Measurements from ENCODE around the gene MLLT6.

Gene MLLT6

DNA sequence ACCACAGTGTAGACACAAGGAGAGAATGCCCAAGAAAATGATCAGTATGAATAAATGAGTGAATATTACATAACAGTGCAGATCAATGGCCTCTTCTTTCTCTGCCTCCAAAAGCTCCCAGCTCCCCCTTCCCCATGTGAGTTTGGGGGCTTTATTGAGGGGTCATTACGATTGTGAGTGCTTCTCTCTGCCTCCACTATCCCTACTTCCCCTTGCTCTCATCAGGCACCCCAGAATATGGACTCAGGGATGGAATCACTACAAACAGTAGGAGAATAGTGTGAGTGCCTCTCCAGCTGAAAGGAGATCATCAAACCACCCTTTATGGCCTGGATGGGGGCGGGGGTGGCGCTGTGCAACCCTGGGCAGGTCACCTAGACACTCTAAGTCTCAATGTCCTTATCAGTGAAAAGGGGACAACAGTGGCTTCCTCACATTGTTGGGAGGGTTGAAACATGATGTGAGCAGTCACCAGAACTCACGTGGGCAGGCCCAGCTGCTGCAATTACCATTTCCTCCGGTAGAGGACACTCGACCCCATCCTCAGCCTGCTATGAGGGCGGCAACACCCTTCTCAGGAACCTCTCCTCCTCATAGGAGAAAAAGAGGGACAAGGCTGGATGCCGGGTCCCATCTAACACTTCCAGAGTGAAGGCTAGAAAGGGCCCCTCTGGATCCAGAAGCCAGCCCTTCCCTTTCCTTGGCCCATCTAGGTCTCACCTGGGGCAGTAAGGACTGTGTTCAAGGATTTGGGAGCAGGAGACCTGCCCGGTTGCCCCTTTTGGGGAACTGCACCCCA lies 28.2 kb upstream of the MLLT6 start:
- Histone ChIP-seq H3K27me3 (replicated peaks in 2 of 5; ENCODE audit: control insufficient read depth in 4 of 5, insufficient read depth in 5 of 5, low read length in 4 of 5) (peaks cover 0 to 47% (median 20%) of the 10 kb centered on the region in 5 experiments), H3K36me3 (ENCODE audit: control insufficient read depth in 4 of 4, insufficient read depth in 4 of 4, low read length in 3 of 4) (no peaks in the 10 kb centered on the region), H3K4me3 (ENCODE audit: control insufficient read depth in 1 of 7, extremely low read depth in 1 of 7, insufficient read depth in 4 of 7, low read depth in 2 of 7, low read length in 6 of 7) (no peak overlapping the region), H3K27ac (ENCODE audit: insufficient read depth in 1 of 2, low read depth in 1 of 2, low read length in 2 of 2, poor library complexity in 1 of 2, severe bottlenecking in 2 of 2) (no peak overlapping the region), H3K9me3 (ENCODE audit: control extremely low read depth in 1 of 5, control insufficient read depth in 4 of 5, insufficient read depth in 2 of 5, low read depth in 1 of 5, low read length in 4 of 5) (no peaks in the 10 kb centered on the region), H3K4me1 (ENCODE audit: control extremely low read depth in 1 of 4, control insufficient read depth in 4 of 4, insufficient read depth in 4 of 4, low read length in 3 of 4) (peaks cover 0 to 27% (median 24%) of the 10 kb centered on the region in 4 experiments)
- POLR2A ChIA-PET: interaction anchor here (0.6 to 1.5 kb wide), 5 partner anchors 14 to 72 kb away, joined by 3 to 4 read pairs (median 4); no protein-coding TSS in a partner anchor
- peak; percentile 74 to 84 (median 79) for DNase-seq
- CTCF ChIA-PET: interaction anchor here (0.9 to 7.1 kb wide), 16 partner anchors 8 to 168 kb away, joined by 3 to 80 read pairs (median 8); partner anchors contain the start of genes CISD3 and MLLT6
- 4% methylated on average over 6 of the region's 9 CpGs for WGBS (ENCODE audit: insufficient coverage)

DNA sequence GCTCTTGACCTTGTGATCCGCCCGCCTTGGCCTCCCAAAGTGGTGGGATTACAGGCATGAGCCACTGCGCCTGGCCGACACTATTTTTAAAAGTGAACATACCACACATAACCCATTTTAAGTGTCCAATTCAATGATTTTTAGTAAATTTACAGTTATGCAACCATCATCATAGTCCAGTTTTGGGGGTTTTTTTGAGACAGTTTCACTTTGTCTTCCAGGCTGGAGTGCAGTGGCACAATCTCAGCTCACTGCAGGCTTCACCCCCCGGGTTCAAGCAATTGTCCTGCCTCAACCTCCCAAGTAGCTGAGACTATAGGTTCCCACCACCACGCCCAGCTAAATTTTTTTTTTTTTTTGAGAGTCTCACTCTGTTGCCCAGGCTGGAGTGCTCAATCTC lies 27.3 kb upstream of the MLLT6 start:
- Histone ChIP-seq H3K27ac (ENCODE audit: insufficient read depth in 1 of 2, low read depth in 1 of 2, low read length in 2 of 2, poor library complexity in 1 of 2, severe bottlenecking in 2 of 2) (no peak overlapping the region), H3K9me3 (ENCODE audit: control extremely low read depth in 1 of 5, control insufficient read depth in 4 of 5, insufficient read depth in 2 of 5, low read depth in 1 of 5, low read length in 4 of 5) (no peaks in the 10 kb centered on the region), H3K27me3 (replicated peaks in 2 of 5; ENCODE audit: control insufficient read depth in 4 of 5, insufficient read depth in 5 of 5, low read length in 4 of 5) (peaks cover 0 to 38% (median 12%) of the 10 kb centered on the region in 5 experiments), H3K4me3 (ENCODE audit: control insufficient read depth in 1 of 7, extremely low read depth in 1 of 7, insufficient read depth in 4 of 7, low read depth in 2 of 7, low read length in 6 of 7) (no peak overlapping the region), H3K4me1 (ENCODE audit: control extremely low read depth in 1 of 4, control insufficient read depth in 4 of 4, insufficient read depth in 4 of 4, low read length in 3 of 4) (peaks cover 0 to 22% (median 22%) of the 10 kb centered on the region in 4 experiments), H3K36me3 (ENCODE audit: control insufficient read depth in 4 of 4, insufficient read depth in 4 of 4, low read length in 3 of 4) (no peaks in the 10 kb centered on the region)
- no peak for DNase-seq
- CTCF ChIA-PET: interaction anchor here (0.8 to 7.1 kb wide), 13 partner anchors 10 to 169 kb away, joined by 3 to 80 read pairs (median 8); partner anchors contain the start of genes CISD3 and MLLT6
- POLR2A ChIA-PET: interaction anchor here (1.5 kb wide), 1 partner anchor 23 kb away, joined by 4 read pairs; no protein-coding TSS in a partner anchor
- WGBS (ENCODE audit: insufficient coverage): 94% methylated on average over 5 of the region's 6 CpGs

DNA sequence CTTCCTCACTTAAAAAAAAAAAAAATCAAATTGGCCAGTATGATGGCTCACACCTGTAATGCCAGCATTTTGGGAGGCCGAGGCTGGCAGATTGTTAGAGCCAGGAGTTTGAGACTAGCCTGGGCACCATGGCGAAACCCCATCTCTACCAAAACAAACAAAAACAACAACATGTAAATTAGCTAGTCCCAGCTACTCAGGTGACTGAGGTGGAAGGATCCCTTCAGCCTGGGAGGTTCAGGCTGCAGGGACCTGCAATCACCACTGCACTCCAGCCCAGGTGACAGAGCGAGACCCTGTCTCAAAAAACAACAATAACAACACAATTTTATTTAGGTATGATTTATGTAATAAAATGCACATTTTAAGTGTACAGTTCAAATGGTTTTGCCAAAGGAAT lies 24.0 kb upstream of the MLLT6 start:
- DNase-seq: no peak
- ChIA-PET POLR2A (no interaction called here), CTCF (interaction anchor here (1.1 to 2.9 kb wide), 4 partner anchors 9 to 57 kb away, joined by 3 to 12 read pairs (median 6); no protein-coding TSS in a partner anchor)
- H3K9me3 ChIP-seq (ENCODE audit: control extremely low read depth in 1 of 5, control insufficient read depth in 4 of 5, insufficient read depth in 2 of 5, low read depth in 1 of 5, low read length in 4 of 5): no peaks in the 10 kb centered on the region
- H3K27ac ChIP-seq (ENCODE audit: insufficient read depth in 1 of 2, low read depth in 1 of 2, low read length in 2 of 2, poor library complexity in 1 of 2, severe bottlenecking in 2 of 2): no peak overlapping the region
- H3K4me1 ChIP-seq (ENCODE audit: control extremely low read depth in 1 of 4, control insufficient read depth in 4 of 4, insufficient read depth in 4 of 4, low read length in 3 of 4): peaks cover 0 to 6% (median 2%) of the 10 kb centered on the region in 4 experiments
- H3K4me3 ChIP-seq (ENCODE audit: control insufficient read depth in 1 of 7, extremely low read depth in 1 of 7, insufficient read depth in 4 of 7, low read depth in 2 of 7, low read length in 6 of 7): no peak overlapping the region
- WGBS (ENCODE audit: insufficient coverage): no CpG with 5 or more reads among the region's 3 CpGs
- H3K36me3 ChIP-seq (ENCODE audit: control insufficient read depth in 4 of 4, insufficient read depth in 4 of 4, low read length in 3 of 4): no peaks in the 10 kb centered on the region
- peaks cover 0 to 7% (median 6%) of the 10 kb centered on the region in 5 experiments for H3K27me3 ChIP-seq (replicated peaks in 2 of 5; ENCODE audit: control insufficient read depth in 4 of 5, insufficient read depth in 5 of 5, low read length in 4 of 5)

DNA sequence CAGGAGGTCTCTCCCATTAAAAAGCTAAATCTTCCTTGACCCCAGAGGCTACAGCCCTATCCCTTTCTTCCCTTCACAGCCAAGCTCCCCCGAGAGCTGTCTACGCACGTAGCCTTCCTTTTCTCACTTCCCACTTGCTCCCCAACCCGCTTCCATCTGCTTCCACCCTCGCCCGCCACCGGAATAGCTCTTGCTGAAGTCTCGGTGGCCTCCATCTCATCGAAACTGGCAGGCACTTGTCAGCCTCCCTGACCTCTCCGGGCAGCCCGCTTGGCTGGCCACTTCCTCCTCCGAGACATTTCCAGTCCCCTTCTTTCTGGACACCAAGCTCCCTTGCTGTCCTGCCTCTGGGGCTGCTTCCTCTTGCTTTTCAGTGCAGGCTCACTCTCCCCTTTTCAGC lies 19.6 kb upstream of the MLLT6 start:
- ChIA-PET POLR2A (interaction anchor here (0.9 kb wide), 1 partner anchor 20 kb away, joined by 5 read pairs; the partner anchor contains the start of gene MLLT6), CTCF (interaction anchor here (1.0 to 1.4 kb wide), 3 partner anchors 9 to 49 kb away, joined by 3 read pairs; no protein-coding TSS in a partner anchor)
- peaks cover 0 to 7% (median 0%) of the 10 kb centered on the region in 5 experiments for H3K27me3 ChIP-seq (replicated peaks in 2 of 5; ENCODE audit: control insufficient read depth in 4 of 5, insufficient read depth in 5 of 5, low read length in 4 of 5)
- WGBS (ENCODE audit: insufficient coverage): 84% methylated on average over 12 of the region's 12 CpGs
- no peak overlapping the region for H3K27ac ChIP-seq (ENCODE audit: insufficient read depth in 1 of 2, low read depth in 1 of 2, low read length in 2 of 2, poor library complexity in 1 of 2, severe bottlenecking in 2 of 2)
- no peaks in the 10 kb centered on the region for H3K9me3 ChIP-seq (ENCODE audit: control extremely low read depth in 1 of 5, control insufficient read depth in 4 of 5, insufficient read depth in 2 of 5, low read depth in 1 of 5, low read length in 4 of 5)
- no peak for DNase-seq
- no peaks in the 10 kb centered on the region for H3K36me3 ChIP-seq (ENCODE audit: control insufficient read depth in 4 of 4, insufficient read depth in 4 of 4, low read length in 3 of 4)
- H3K4me3 ChIP-seq (ENCODE audit: control insufficient read depth in 1 of 7, extremely low read depth in 1 of 7, insufficient read depth in 4 of 7, low read depth in 2 of 7, low read length in 6 of 7): no peak overlapping the region
- no peaks in the 10 kb centered on the region for H3K4me1 ChIP-seq (ENCODE audit: control extremely low read depth in 1 of 4, control insufficient read depth in 4 of 4, insufficient read depth in 4 of 4, low read length in 3 of 4)

DNA sequence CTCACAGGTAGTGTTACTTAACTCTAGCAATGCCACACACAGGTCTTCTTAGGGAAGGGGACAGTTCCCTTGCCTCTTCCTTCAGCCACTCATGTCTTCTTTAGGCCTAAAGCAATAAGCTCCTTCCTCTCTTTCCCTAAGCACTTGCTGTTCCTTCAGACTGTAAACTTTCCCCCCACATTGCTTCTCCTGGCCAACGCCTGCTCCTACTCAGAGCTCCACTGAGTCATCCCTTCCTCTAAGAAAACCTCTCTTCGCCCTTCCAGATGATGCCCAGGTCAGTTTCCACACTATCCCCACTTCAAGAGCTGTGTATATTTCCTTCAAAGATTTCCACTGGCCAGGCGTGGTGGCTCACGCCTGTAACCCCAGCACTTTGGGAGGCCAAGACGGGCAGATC lies 17.8 kb upstream of the MLLT6 start:
- H3K27ac ChIP-seq (ENCODE audit: insufficient read depth in 1 of 2, low read depth in 1 of 2, low read length in 2 of 2, poor library complexity in 1 of 2, severe bottlenecking in 2 of 2): no peak overlapping the region
- WGBS (ENCODE audit: insufficient coverage): 94% methylated on average over 3 of the region's 5 CpGs
- no peaks in the 10 kb centered on the region for H3K9me3 ChIP-seq (ENCODE audit: control extremely low read depth in 1 of 5, control insufficient read depth in 4 of 5, insufficient read depth in 2 of 5, low read depth in 1 of 5, low read length in 4 of 5)
- no peaks in the 10 kb centered on the region for H3K36me3 ChIP-seq (ENCODE audit: control insufficient read depth in 4 of 4, insufficient read depth in 4 of 4, low read length in 3 of 4)
- no peaks in the 10 kb centered on the region for H3K4me1 ChIP-seq (ENCODE audit: control extremely low read depth in 1 of 4, control insufficient read depth in 4 of 4, insufficient read depth in 4 of 4, low read length in 3 of 4)
- ChIA-PET CTCF (interaction anchor here (1.0 to 1.4 kb wide), 4 partner anchors 9 to 22 kb away, joined by 3 to 6 read pairs (median 4); no protein-coding TSS in a partner anchor), POLR2A (no interaction called here)
- no peak for DNase-seq
- H3K27me3 ChIP-seq (replicated peaks in 2 of 5; ENCODE audit: control insufficient read depth in 4 of 5, insufficient read depth in 5 of 5, low read length in 4 of 5): peaks cover 0 to 7% (median 0%) of the 10 kb centered on the region in 5 experiments
- no peak overlapping the region for H3K4me3 ChIP-seq (ENCODE audit: control insufficient read depth in 1 of 7, extremely low read depth in 1 of 7, insufficient read depth in 4 of 7, low read depth in 2 of 7, low read length in 6 of 7)

DNA sequence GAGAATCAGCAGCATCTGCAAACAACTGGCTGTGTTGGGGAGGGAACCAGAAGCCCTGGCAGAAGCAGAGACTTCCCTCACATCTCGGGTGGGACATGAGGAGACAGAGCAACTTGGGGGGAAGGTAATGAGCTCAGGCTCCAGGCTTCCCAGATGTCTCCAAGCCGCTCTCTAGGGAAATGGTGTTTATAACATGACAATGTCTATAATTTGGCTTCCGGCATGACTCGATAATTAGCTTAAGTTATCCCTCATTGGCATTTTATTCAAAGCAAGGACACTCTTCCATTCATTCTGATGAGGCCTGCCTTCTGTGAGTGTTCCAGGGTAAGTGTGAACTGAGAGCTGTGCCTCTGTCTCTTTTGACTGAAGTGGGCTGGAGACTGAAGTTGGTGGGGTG lies 14.7 kb upstream of the MLLT6 start:
- Histone ChIP-seq H3K27me3 (replicated peaks in 2 of 5; ENCODE audit: control insufficient read depth in 4 of 5, insufficient read depth in 5 of 5, low read length in 4 of 5) (peaks cover 0 to 4% (median 0%) of the 10 kb centered on the region in 5 experiments), H3K27ac (ENCODE audit: insufficient read depth in 1 of 2, low read depth in 1 of 2, low read length in 2 of 2, poor library complexity in 1 of 2, severe bottlenecking in 2 of 2) (no peak overlapping the region), H3K4me1 (ENCODE audit: control extremely low read depth in 1 of 4, control insufficient read depth in 4 of 4, insufficient read depth in 4 of 4, low read length in 3 of 4) (peaks cover 0 to 3% (median 1%) of the 10 kb centered on the region in 4 experiments), H3K36me3 (ENCODE audit: control insufficient read depth in 4 of 4, insufficient read depth in 4 of 4, low read length in 3 of 4) (no peaks in the 10 kb centered on the region), H3K4me3 (ENCODE audit: control insufficient read depth in 1 of 7, extremely low read depth in 1 of 7, insufficient read depth in 4 of 7, low read depth in 2 of 7, low read length in 6 of 7) (no peak overlapping the region), H3K9me3 (ENCODE audit: control extremely low read depth in 1 of 5, control insufficient read depth in 4 of 5, insufficient read depth in 2 of 5, low read depth in 1 of 5, low read length in 4 of 5) (no peaks in the 10 kb centered on the region)
- DNase-seq: no peak
- ChIA-PET CTCF (interaction anchor here (2.0 to 2.8 kb wide), 2 partner anchors 10 to 13 kb away, joined by 12 to 15 read pairs; no protein-coding TSS in a partner anchor), POLR2A (no interaction called here)
- 100% methylated on average over 1 of the region's 4 CpGs for WGBS (ENCODE audit: insufficient coverage)

DNA sequence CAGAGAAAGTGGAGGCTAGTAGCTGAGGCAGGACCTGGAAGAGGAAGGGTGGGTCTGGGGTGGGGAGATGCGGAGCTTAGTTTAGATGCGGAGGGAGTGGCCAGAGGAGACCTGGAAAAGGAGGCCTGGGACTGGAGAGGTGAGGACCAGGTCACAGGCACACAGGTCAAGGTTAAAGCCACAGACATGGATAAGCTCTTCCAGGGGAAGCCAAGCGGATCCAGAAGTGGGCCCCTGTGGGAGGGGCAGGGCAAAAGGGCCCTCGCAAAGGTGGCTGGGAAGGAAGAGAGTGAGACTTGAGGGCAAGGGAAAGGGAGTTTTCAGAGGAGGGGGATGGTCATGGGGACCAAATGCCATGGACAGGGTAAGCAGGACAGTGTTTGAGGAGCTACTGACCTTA lies 13.9 kb upstream of the MLLT6 start:
- Histone ChIP-seq H3K4me3 (ENCODE audit: control insufficient read depth in 1 of 7, extremely low read depth in 1 of 7, insufficient read depth in 4 of 7, low read depth in 2 of 7, low read length in 6 of 7) (no peak overlapping the region), H3K4me1 (ENCODE audit: control extremely low read depth in 1 of 4, control insufficient read depth in 4 of 4, insufficient read depth in 4 of 4, low read length in 3 of 4) (peaks cover 0 to 10% (median 8%) of the 10 kb centered on the region in 4 experiments), H3K36me3 (ENCODE audit: control insufficient read depth in 4 of 4, insufficient read depth in 4 of 4, low read length in 3 of 4) (no peaks in the 10 kb centered on the region), H3K9me3 (ENCODE audit: control extremely low read depth in 1 of 5, control insufficient read depth in 4 of 5, insufficient read depth in 2 of 5, low read depth in 1 of 5, low read length in 4 of 5) (no peaks in the 10 kb centered on the region), H3K27ac (ENCODE audit: insufficient read depth in 1 of 2, low read depth in 1 of 2, low read length in 2 of 2, poor library complexity in 1 of 2, severe bottlenecking in 2 of 2) (no peak overlapping the region), H3K27me3 (replicated peaks in 2 of 5; ENCODE audit: control insufficient read depth in 4 of 5, insufficient read depth in 5 of 5, low read length in 4 of 5) (no peaks in the 10 kb centered on the region)
- 98% methylated on average over 4 of the region's 4 CpGs for WGBS (ENCODE audit: insufficient coverage)
- no peak for DNase-seq
- POLR2A ChIA-PET: no interaction called here
- CTCF ChIA-PET: interaction anchor here (2.8 kb wide), 1 partner anchor 11 kb away, joined by 12 read pairs; no protein-coding TSS in a partner anchor
